Measurements from ENCODE around the gene SIGLEC12. TPM values are rescaled to one million over a fixed set of nuclear protein-coding genes. Genes with fewer than 3 reads are reported as not detected.
"Not testable (repeated sequence)": the region's sequence is repeated elsewhere in the genome, so short reads cannot be mapped to it uniquely, and the experiment has no call there.

The SIGLEC12 gene
- total RNA-seq, 1 experiment from 2014 or later: not detected

- DNase-seq (ENCODE audit: low spot score): no peak
Measured at GRCh38 chr19:51524666-51525264, 23.2 kb upstream of the SIGLEC12 start.

- DNase-seq (ENCODE audit: low spot score): no peak
Measured at GRCh38 chr19:51521781-51522180, 20.2 kb upstream of the SIGLEC12 start.

GRCh38 chr19:51521357-51521756, 19.8 kb upstream of the SIGLEC12 start:
- DNase-seq (ENCODE audit: low spot score): no peak

- DNase-seq (ENCODE audit: low spot score): no peak
Measured at GRCh38 chr19:51520728-51521127, 19.1 kb upstream of the SIGLEC12 start.

GRCh38 chr19:51514866-51515481, 13.4 kb upstream of the SIGLEC12 start:
- peak; percentile 93 for DNase-seq (ENCODE audit: low spot score)

- DNase-seq (ENCODE audit: low spot score): no peak
Measured at GRCh38 chr19:51513968-51514367, 12.4 kb upstream of the SIGLEC12 start.

- DNase-seq (ENCODE audit: low spot score): peak; percentile 45
Measured at GRCh38 chr19:51511353-51511752, 9.8 kb upstream of the SIGLEC12 start.

- DNase-seq (ENCODE audit: low spot score): no peak
Measured at GRCh38 chr19:51509823-51510660, 8.4 kb upstream of the SIGLEC12 start.

GRCh38 chr19:51508059-51508733, 6.6 kb upstream of the SIGLEC12 start:
- no peak for DNase-seq (ENCODE audit: low spot score)

- peak; percentile 17 for DNase-seq (ENCODE audit: low spot score)
Measured at GRCh38 chr19:51507640-51508058, 6.0 kb upstream of the SIGLEC12 start.

GRCh38 chr19:51507192-51507591, 5.6 kb upstream of the SIGLEC12 start:
- DNase-seq (ENCODE audit: low spot score): no peak

- no peak for DNase-seq (ENCODE audit: low spot score)
Measured at GRCh38 chr19:51505904-51506303, 4.3 kb upstream of the SIGLEC12 start.

GRCh38 chr19:51503896-51504295, 2.3 kb upstream of the SIGLEC12 start:
- DNase-seq (ENCODE audit: low spot score): no peak

GRCh38 chr19:51503286-51503817, 1.8 kb upstream of the SIGLEC12 start:
- no peak for DNase-seq (ENCODE audit: low spot score)

GRCh38 chr19:51500931-51501330, 669 bp downstream of the SIGLEC12 start:
- DNase-seq (ENCODE audit: low spot score): not testable (repeated sequence)

GRCh38 chr19:51497666-51498065, 3.9 kb downstream of the SIGLEC12 start:
- DNase-seq (ENCODE audit: low spot score): no peak

GRCh38 chr19:51493776-51494175, 7.8 kb downstream of the SIGLEC12 start:
- DNase-seq (ENCODE audit: low spot score): no peak

GRCh38 chr19:51491586-51491985, 10.0 kb downstream of the SIGLEC12 start:
- no peak for DNase-seq (ENCODE audit: low spot score)

GRCh38 chr19:51490676-51491075, 10.9 kb downstream of the SIGLEC12 start:
- no peak for DNase-seq (ENCODE audit: low spot score)

GRCh38 chr19:51489113-51489512, 12.5 kb downstream of the SIGLEC12 start:
- no peak for DNase-seq (ENCODE audit: low spot score)

GRCh38 chr19:51488491-51488890, 13.1 kb downstream of the SIGLEC12 start:
- no peak for DNase-seq (ENCODE audit: low spot score)
